Heart left ventricle (tissue), 16 donors: ENCODE measurements around the gene TRMT11. TPM values are rescaled to one million over a fixed set of nuclear protein-coding genes. Genes with fewer than 3 reads are reported as not detected.

ENCODE experiments used
- ATAC-seq, 4 donors: fragments of 200-7000 bp; cut with Tn5 transposase; one replicate each; pipeline ENCODE4 v1.9.1; 2020 to 2022; ENCODE audit warnings: moderate library complexity in 4 of 4, mild to moderate bottlenecking in 3 of 4, moderate number of reproducible peaks in 1 of 4
- DNase-seq, 5 donors: peaks; one replicate each; pipeline ENCODE4 v3.0.0-alpha.2; 2020
- H3K27ac ChIP-seq, 12 donors: fragments of 200-600 bp; sonication (generic) in 4 of 12; one replicate each; pipeline versions ENCODE4 v1.5.0 to v1.8.0; 2016 to 2022; ENCODE audit warnings: mild to moderate bottlenecking in 2 of 12
- H3K27me3 ChIP-seq, 9 donors: fragments of 200-600 bp; sonication (generic) in 2 of 9; one replicate each; pipeline versions ENCODE4 v1.5.1 to v1.8.0; 2016 to 2022; ENCODE audit warnings: mild to moderate bottlenecking in 3 of 9
- H3K36me3 ChIP-seq, 9 donors: fragments of 200-600 bp; sonication (generic) in 2 of 9; one replicate each; pipeline versions ENCODE4 v1.5.0 to v1.8.0; 2018 to 2022; ENCODE audit warnings: mild to moderate bottlenecking in 2 of 9
- H3K4me1 ChIP-seq, 12 donors: fragments of 200-600 bp; sonication (generic) in 4 of 12; one replicate each; pipeline versions ENCODE4 v1.5.0 to v1.8.0; 2016 to 2022; ENCODE audit warnings: mild to moderate bottlenecking in 3 of 12
- H3K4me3 ChIP-seq, 12 donors: fragments of 200-600 bp; sonication (generic) in 4 of 12; one replicate each; pipeline versions ENCODE4 v1.5.0 to v1.8.0; 2017 to 2022; ENCODE audit warnings: mild to moderate bottlenecking in 9 of 12, moderate library complexity in 4 of 12
- H3K9me3 ChIP-seq, 12 donors: fragments of 200-600 bp; sonication (generic) in 4 of 12; one replicate each; pipeline versions ENCODE4 v1.5.0 to v1.8.0; 2016 to 2022; ENCODE audit warnings: mild to moderate bottlenecking in 1 of 12
- POLR2A ChIP-seq, 2 donors: fragments of 450-650 bp; IDR thresholded peaks; one replicate each; pipeline ENCODE4 v1.6.1; 2017; ENCODE audit warnings: antibody characterized with exemption in 2 of 2, mild to moderate bottlenecking in 2 of 2, moderate library complexity in 2 of 2
- WGBS, 4 donors: extraction: QIAGEN DNeasy Blood & Tissue Kit in 2 of 4; methylation state at CpG; one replicate each; pipeline versions ENCODE4 v1.1.5 to v1.1.7; 2013 to 2018; 5-methylcytosine and 5-hydroxymethylcytosine counted together
- intact Hi-C, 10 donors: fragments of 100-400 bp; cut with DNase I; formaldehyde crosslinking; loops; one replicate each; pipeline versions ENCODE4 v1.11.1 to v1.14.2; 2022
- polyA plus RNA-seq, 2 donors: library from polyadenylated mRNA; stranded (reverse); fragments of 200-250 nt; gene quantifications; one replicate each; pipeline ENCODE4 v1.2.3, GENCODE V29; 2013
- total RNA-seq, 9 donors: library from RNA; depleted of rRNA in 2 of 9; stranded (reverse); fragments of >200 nt in 2 of 9; fragmentation: NEBNext Ultra II Directional in 3 of 9; extraction: Animal tissue kit (Norgen Biotek cat#: 25700) in 3 of 9; gene quantifications; one replicate each; pipeline versions ENCODE4 v1.1.0 to v1.2.4, GENCODE V29; 2016 to 2023
- TF ChIP-seq, protein P1 (sequence below), 12 donors: fragments of 200-600 bp; sonication (generic) in 4 of 12; IDR thresholded peaks; one replicate each; pipeline versions ENCODE4 v1.5.0 to v1.8.0; 2018 to 2022; ENCODE audit warnings: antibody characterized with exemption in 12 of 12, mild to moderate bottlenecking in 5 of 12
- donor health status: ischemic (EF 13 %, LVEDD 7.1; RV severe dilation, severe dysfunction).
- donor health status: healthy with polysubstance abuse.
- donor health status: DM: no; HTN: yes; CAD: no.
- donor health status: DM: no; HTN: no; CAD: no.
- donor health status: ischemic (EF 25% LVEDD 6.9; RV normal size, moderate dysfunction).
- donor health status: ischemic (EF 25% LVEDD 5.7; RV mildly dilated, moderate dysfunction).
- donor health status: healthy.
- donor health status: DM: yes; HTN: yes; CAD: no.
- donor health status: ischemic (EF 35%, LVEDD 5.7; RV mildly dilated, moderate dysfunction).
- donor health status: nonischemic (EF 11% LVEDD 7.7; RV severe dilation, severe dysfunction).
- donor health status: DM: yes; HTN: yes; CAD: no.
- donor health status: PGD.
- donor health status: ischemic (EF 29% LVEDD 5.4; RV normal size, mild dysfunction).
- donor health status: nonischemic (EF 23%, LVEDD 6.1; RV moderate dilation, normal function).

Gene TRMT11
- total and polyA plus RNA-seq, 11 donors, result 8.0 to 15.6 (median 11.2) TPM

DNA sequence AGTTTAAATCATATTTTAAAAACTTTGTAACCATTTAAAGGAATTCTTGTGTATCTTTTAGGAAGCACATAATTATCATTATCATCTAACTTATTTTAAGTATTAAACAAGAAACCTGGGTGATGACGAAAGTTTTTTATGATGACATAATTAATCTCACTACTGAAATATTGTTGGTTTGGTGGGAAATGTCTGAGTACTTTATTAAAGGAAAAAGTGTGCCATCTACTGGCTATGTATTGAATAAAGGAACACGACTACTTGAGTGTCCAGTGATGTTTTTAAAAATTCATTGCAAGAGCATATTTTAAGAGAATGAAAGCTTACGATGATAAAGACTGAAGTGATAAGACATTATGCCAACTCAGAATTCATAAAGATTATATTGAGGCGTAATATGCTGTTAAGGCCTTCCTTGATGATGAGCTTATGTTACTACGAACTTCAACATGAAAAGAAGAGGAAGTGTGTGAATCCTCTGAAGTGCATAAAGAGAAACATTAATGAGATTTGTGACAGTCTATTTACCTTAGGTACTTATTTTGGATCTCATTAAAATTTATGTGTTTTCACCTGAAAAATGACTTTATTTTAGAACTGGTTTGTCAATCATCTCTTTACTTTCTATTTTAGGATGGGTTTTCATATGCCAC is 12.0 kb upstream of the TRMT11 start:
- ATAC-seq (peak in 2 of 4 donors; percentile 48 to 54), DNase-seq (no peak)
- Histone ChIP-seq H3K27ac (no peak overlapping the region), H3K27me3 (no peaks in the 10 kb centered on the region), H3K9me3 (no peaks in the 10 kb centered on the region), H3K4me1 (no peaks in the 10 kb centered on the region), H3K4me3 (no peak overlapping the region), H3K36me3 (peaks cover 0 to 71% (median 32%) of the 10 kb centered on the region in 9 donors)
- 37 to 45% (median 42%) methylated on average over 5 of the region's 5 CpGs for WGBS, 4 donors
- no peak for TF ChIP-seq POLR2A (IDR thresholded peaks at IDR 0.05)
- TF ChIP-seq, protein P1, sequence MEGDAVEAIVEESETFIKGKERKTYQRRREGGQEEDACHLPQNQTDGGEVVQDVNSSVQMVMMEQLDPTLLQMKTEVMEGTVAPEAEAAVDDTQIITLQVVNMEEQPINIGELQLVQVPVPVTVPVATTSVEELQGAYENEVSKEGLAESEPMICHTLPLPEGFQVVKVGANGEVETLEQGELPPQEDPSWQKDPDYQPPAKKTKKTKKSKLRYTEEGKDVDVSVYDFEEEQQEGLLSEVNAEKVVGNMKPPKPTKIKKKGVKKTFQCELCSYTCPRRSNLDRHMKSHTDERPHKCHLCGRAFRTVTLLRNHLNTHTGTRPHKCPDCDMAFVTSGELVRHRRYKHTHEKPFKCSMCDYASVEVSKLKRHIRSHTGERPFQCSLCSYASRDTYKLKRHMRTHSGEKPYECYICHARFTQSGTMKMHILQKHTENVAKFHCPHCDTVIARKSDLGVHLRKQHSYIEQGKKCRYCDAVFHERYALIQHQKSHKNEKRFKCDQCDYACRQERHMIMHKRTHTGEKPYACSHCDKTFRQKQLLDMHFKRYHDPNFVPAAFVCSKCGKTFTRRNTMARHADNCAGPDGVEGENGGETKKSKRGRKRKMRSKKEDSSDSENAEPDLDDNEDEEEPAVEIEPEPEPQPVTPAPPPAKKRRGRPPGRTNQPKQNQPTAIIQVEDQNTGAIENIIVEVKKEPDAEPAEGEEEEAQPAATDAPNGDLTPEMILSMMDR (IDR thresholded peaks at IDR 0.05), result peak; percentile 37 to 69 (median 59)
- intact Hi-C loops, result loop anchor here in 8 of 10 donors (5.0 kb wide), 4 partner anchors 117 to 667 kb away; no protein-coding TSS in a partner anchor

DNA sequence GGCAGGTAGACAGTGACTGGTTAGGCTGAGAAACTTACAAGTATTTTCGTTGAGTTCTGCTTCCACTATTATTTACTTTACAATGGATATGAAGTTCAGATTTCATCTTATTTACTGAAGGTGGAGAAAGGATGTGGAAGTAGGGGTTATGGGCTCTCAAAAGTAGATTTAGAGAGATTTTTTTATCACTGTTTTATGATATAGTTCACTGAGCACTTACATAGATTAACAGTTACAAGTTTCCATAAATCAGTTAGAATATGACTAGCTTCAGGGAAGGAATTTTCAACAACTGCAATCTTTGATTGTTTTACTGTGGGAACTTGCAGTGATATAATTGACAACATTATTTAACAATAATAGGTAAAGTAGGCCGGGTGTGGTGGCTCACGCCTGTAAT is 7.2 kb upstream of the TRMT11 start:
- Histone ChIP-seq H3K4me1 (no peaks in the 10 kb centered on the region), H3K36me3 (peaks cover 0 to 68% (median 32%) of the 10 kb centered on the region in 9 donors), H3K4me3 (no peak overlapping the region), H3K9me3 (no peaks in the 10 kb centered on the region), H3K27ac (no peak overlapping the region), H3K27me3 (no peaks in the 10 kb centered on the region)
- no peak for TF ChIP-seq POLR2A (IDR thresholded peaks at IDR 0.05)
- TF ChIP-seq, protein P1 (IDR thresholded peaks at IDR 0.05), result no peak
- DNase-seq (no peak), ATAC-seq (no peak)
- intact Hi-C loops, result no loop called here
- WGBS, 4 donors, result 89 to 94% (median 92%) methylated on average over 3 of the region's 3 CpGs

DNA sequence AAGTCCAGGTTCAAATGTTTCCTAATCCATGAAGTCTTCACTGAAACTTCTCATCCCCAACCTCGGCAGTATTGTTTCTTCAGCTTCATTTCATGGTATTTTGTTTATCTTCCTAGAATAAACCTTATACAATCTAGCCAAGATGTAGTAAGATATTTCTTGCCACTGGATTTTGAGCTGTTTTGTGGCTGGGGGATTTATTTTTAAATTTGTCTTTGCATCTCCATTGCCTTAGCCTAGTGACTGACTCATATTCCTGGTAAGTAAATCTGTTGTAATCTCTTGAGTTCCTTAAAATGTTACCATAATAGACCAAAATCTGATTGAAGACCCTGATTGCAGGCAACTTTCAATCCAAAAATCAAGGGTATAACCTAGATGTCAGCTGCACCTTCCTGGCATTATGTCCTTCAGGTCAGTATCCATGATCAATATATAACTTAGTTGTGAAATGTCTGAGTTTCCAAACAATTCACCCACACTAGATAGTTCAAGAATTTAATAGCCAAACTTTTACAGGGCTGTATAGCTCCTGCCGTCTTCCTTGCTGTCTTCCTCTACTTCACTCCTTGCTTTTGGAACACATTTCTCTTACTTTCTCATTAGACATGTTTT is 4.7 kb upstream of the TRMT11 start:
- Histone ChIP-seq H3K4me3 (no peak overlapping the region), H3K4me1 (peaks cover 0 to 10% (median 6%) of the 10 kb centered on the region in 12 donors), H3K27ac (no peak overlapping the region), H3K27me3 (no peaks in the 10 kb centered on the region), H3K9me3 (no peaks in the 10 kb centered on the region), H3K36me3 (peaks cover 0 to 47% (median 15%) of the 10 kb centered on the region in 9 donors)
- DNase-seq (no peak), ATAC-seq (no peak)
- 94 to 96% (median 95%) methylated on average over 2 of the region's 2 CpGs for WGBS, 4 donors
- TF ChIP-seq, protein P1 (IDR thresholded peaks at IDR 0.05), result no peak
- no peak for TF ChIP-seq POLR2A (IDR thresholded peaks at IDR 0.05)
- intact Hi-C loops, result loop anchor here in 2 of 10 donors (10.0 kb wide), 2 partner anchors 667 to 677 kb away; partner anchors contain the start of gene HDDC2 (in 1 of the 2)

DNA sequence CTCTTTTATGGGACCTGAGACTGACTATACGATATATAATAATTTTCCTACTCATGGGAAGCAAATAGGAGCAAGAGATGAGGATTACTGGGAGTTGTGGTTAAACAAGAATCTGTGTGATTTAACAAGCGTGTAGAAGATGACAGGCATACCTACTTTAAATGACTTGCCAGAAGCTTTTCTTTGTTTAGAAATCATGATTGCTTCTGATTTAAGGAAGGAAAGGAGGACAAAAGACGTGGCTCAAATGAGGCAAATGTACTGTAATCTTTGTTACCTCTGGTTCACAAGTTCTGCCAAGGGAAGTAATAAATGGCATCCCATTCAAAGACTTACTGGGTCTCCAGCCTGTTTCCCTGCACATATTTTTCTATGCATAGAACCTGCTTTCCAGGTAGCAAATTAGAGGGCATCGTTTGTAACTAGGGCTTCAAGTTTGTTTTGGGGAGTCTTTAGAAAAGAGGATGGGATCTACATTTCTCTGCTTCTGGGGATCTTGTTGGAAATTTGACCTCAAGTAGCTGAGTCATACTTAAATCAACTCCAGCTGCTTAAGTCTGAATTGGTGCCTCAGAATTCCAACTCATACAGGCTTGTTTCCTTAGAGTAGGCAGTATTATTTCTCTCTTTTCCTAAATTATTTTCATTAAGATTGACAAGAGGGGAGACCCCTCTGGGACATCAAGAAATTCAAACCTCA is 2.9 kb upstream of the TRMT11 start:
- 65 to 83% (median 69%) methylated on average over 4 of the region's 4 CpGs for WGBS, 4 donors
- ATAC-seq, result no peak
- intact Hi-C loops, result loop anchor here in 2 of 10 donors (10.0 kb wide), 2 partner anchors 669 to 679 kb away; partner anchors contain the start of gene HDDC2 (in 1 of the 2)

More for the DNA sequence above, 2.9 kb upstream of the TRMT11 start:
- TF ChIP-seq POLR2A (IDR thresholded peaks at IDR 0.05), result no peak
- TF ChIP-seq, protein P1 (IDR thresholded peaks at IDR 0.05), result no peak
- DNase-seq, result no peak
- Histone ChIP-seq H3K27me3 (no peaks in the 10 kb centered on the region), H3K4me3 (no peak overlapping the region), H3K9me3 (no peaks in the 10 kb centered on the region), H3K27ac (no peak overlapping the region), H3K36me3 (peaks cover 0 to 31% (median 0%) of the 10 kb centered on the region in 9 donors), H3K4me1 (peaks cover 0 to 21% (median 9%) of the 10 kb centered on the region in 12 donors)
